GM10266 (cell line): ENCODE data around the gene CACNA1B.

ENCODE experiments used
- DNase-seq: peaks from one replicate; pipeline ENCODE4 v3.0.0; 2012; ENCODE audit errors: extremely low spot score
- TF ChIP-seq, protein P1 (sequence below): IDR thresholded peaks from 2 replicates; pipeline ENCODE4 v1.5.1; 2012; ENCODE audit warnings: mild to moderate bottlenecking, low read depth; ENCODE audit not compliant: control insufficient read depth, insufficient read depth; ENCODE audit errors: missing control alignments

Gene CACNA1B

GRCh38 chr9:137984005-137984404 lies 106.4 kb downstream of the CACNA1B start:
- TF ChIP-seq, protein P1, sequence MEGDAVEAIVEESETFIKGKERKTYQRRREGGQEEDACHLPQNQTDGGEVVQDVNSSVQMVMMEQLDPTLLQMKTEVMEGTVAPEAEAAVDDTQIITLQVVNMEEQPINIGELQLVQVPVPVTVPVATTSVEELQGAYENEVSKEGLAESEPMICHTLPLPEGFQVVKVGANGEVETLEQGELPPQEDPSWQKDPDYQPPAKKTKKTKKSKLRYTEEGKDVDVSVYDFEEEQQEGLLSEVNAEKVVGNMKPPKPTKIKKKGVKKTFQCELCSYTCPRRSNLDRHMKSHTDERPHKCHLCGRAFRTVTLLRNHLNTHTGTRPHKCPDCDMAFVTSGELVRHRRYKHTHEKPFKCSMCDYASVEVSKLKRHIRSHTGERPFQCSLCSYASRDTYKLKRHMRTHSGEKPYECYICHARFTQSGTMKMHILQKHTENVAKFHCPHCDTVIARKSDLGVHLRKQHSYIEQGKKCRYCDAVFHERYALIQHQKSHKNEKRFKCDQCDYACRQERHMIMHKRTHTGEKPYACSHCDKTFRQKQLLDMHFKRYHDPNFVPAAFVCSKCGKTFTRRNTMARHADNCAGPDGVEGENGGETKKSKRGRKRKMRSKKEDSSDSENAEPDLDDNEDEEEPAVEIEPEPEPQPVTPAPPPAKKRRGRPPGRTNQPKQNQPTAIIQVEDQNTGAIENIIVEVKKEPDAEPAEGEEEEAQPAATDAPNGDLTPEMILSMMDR: no peak
- DNase-seq: no peak

DNA sequence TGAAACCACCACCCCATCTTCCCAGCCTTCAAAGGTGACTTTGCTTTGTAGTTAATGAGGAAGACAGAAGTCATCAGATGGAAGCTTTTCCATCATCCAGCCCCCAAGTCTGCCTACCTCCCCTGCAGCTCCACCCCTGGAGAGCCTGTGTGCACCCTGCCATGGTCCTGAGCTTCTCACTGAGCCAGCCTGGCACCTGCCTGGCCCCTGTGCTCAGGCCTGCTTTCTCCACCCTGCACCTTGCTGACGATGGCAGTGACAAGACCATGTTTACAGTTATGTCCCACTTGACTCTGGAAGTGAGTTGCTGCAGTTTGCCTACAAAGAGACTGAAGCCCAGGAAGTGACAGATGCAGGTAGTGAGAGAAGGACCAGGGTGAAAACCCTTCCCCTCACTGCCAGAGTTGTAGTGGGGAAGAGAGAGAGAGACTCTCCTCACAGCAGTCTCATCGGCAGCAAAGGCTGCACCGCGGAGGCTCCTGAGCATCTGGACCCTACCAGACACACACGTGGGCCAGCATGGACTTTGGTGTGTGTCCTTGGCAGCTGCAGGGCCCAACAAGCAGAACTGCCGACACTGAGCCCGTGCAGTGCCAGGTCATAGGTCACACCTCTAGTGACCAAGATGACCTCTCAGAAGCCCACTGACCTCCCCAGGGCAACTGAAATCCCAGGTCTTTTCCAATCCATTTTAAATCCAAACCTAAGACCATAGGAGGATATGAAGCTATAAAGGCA lies 107.1 kb downstream of the CACNA1B start:
- DNase-seq: no peak
- TF ChIP-seq, protein P1: no peak

- TF ChIP-seq, protein P1: no peak
- DNase-seq: no peak
These were observed 108.1 kb downstream of the CACNA1B start for GRCh38 chr9:137985637-137986071.

GRCh38 chr9:137986268-137987099 lies 108.9 kb downstream of the CACNA1B start:
- no peak for DNase-seq
- TF ChIP-seq, protein P1: no peak

GRCh38 chr9:137987244-137988030 lies 109.9 kb downstream of the CACNA1B start:
- TF ChIP-seq, protein P1: no peak
- DNase-seq: no peak

DNA sequence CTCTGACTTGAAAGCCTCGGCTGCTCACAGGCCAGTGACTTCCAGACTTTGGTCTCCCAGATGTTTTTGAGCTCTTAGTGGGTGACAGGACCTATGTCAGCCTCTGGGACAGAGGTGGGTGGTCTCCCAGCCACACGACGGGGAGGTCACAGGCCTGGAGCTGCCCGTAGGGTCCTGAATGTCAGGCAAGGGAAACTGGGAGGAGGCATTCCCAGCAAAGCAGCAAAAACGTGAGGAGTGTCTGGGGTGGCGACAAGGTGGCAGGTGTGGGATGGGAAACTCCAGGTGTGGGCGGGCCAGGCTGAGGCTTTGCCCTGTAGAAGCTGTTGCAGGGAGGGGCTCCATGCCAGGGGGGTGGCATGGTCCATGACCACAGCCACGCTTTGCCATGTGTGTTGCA lies 110.5 kb downstream of the CACNA1B start:
- TF ChIP-seq, protein P1: no peak
- no peak for DNase-seq
